K562 (cell line): Measurements from ENCODE around the gene RNASE8. TPM values are rescaled to one million over a fixed set of nuclear protein-coding genes. Genes with fewer than 3 reads are reported as not detected.

Experiments
- ARID3B ChIP-seq: fragments of 250-450 bp; sonication (Bioruptor Pico); IDR thresholded peaks from 2 replicates; pipeline ENCODE4 v1.4.0; 2020; ENCODE audit warnings: borderline replicate concordance
- BCL6 ChIP-seq: fragments of 250-450 bp; sonication (Bioruptor Pico); IDR thresholded peaks from 2 replicates; pipeline ENCODE4 v1.4.0; 2020
- BDP1 ChIP-seq: IDR thresholded peaks from 3 replicates; pipeline ENCODE4 v1.6.1; 2011; ENCODE audit not compliant: insufficient read length, insufficient read depth
- CTCF ChIP-seq, 3 experiments: IDR thresholded peaks in 2 of 3; conservative IDR thresholded peaks in 1 of 3; 2 replicates each; pipeline ENCODE4 v1.5.1; 2011 to 2012; ENCODE audit warnings: low read length in 3 of 3, mild to moderate bottlenecking in 3 of 3, control low read depth in 2 of 3, improper control_type of control experiment in 1 of 3, inconsistent platforms in 1 of 3, low read depth in 1 of 3, mixed read lengths in 1 of 3, moderate library complexity in 1 of 3; ENCODE audit not compliant: insufficient read depth in 2 of 3
- ELK3 ChIP-seq: fragments of 450-650 bp; formaldehyde crosslinking; IDR thresholded peaks from 2 replicates; pipeline ENCODE4 v1.4.0; 2020; ENCODE audit warnings: mild to moderate bottlenecking
- ETV6 ChIP-seq, 3 experiments: fragments of 150-350 bp in 1 of 3; sonication (generic) in 1 of 3; formaldehyde crosslinking in 1 of 3; IDR thresholded peaks; 2 replicates each; pipeline versions ENCODE4 v1.6.1 to v1.8.0; 2014 to 2022; ENCODE audit warnings: borderline replicate concordance in 2 of 3, low read depth in 2 of 3, antibody characterized with exemption in 1 of 3, low read length in 1 of 3, mild to moderate bottlenecking in 1 of 3, missing genetic modification reagents in 1 of 3
- HES1 ChIP-seq: fragments of 450-650 bp; IDR thresholded peaks from 2 replicates; pipeline ENCODE4 v1.6.1; 2016; ENCODE audit warnings: low read depth, mild to moderate bottlenecking, moderate library complexity
- MITF ChIP-seq: IDR thresholded peaks from 2 replicates; pipeline ENCODE4 v1.6.1; 2014; ENCODE audit warnings: antibody characterized with exemption
- MTA1 ChIP-seq: fragments of 450-650 bp; IDR thresholded peaks from 2 replicates; pipeline ENCODE4 v1.6.1; 2017; ENCODE audit warnings: borderline replicate concordance
- MTF1 ChIP-seq: fragments of 250-450 bp; sonication (Bioruptor Pico); IDR thresholded peaks from 2 replicates; pipeline ENCODE4 v1.9.0; 2021; ENCODE audit warnings: moderate library complexity, mild to moderate bottlenecking, inconsistent platforms, borderline replicate concordance
- NR2C1 ChIP-seq, 2 experiments: fragments of 450-650 bp; IDR thresholded peaks; 2 replicates each; pipeline ENCODE4 v1.6.1; 2017; ENCODE audit warnings: mild to moderate bottlenecking in 2 of 2, antibody characterized with exemption in 1 of 2, inconsistent platforms in 1 of 2, missing compliant biosample characterization in 1 of 2, missing genetic modification characterization in 1 of 2
- OTX1 ChIP-seq: fragments of 450-650 bp; formaldehyde crosslinking; IDR thresholded peaks from 2 replicates; pipeline ENCODE4 v1.4.0; 2022; ENCODE audit warnings: mild to moderate bottlenecking
- POLR2H ChIP-seq: IDR thresholded peaks from 2 replicates; pipeline ENCODE4 v1.6.1; 2016; ENCODE audit warnings: missing genetic modification characterization, low read depth, mild to moderate bottlenecking, control low read depth, missing compliant biosample characterization, moderate library complexity
- PYGO2 ChIP-seq: fragments of 450-650 bp; IDR thresholded peaks from 2 replicates; pipeline ENCODE4 v1.6.1; 2016; ENCODE audit warnings: mild to moderate bottlenecking, missing genetic modification characterization, moderate library complexity, missing compliant biosample characterization
- SUPT5H ChIP-seq: fragments of 450-650 bp; IDR thresholded peaks from 2 replicates; pipeline ENCODE4 v1.6.1; 2016
- ZNF134 ChIP-seq: fragments of 250-450 bp; sonication (Bioruptor Pico); conservative IDR thresholded peaks from 2 replicates; pipeline ENCODE4 v1.4.0; 2020
- ZNF740 ChIP-seq, 3 experiments: fragments of 200-800 bp in 1 of 3; sonication (Bioruptor generic) in 1 of 3; sonication (generic) in 1 of 3; formaldehyde crosslinking in 1 of 3; IDR thresholded peaks; 2 replicates each; pipeline versions ENCODE4 v1.6.1 to v1.8.0; 2016 to 2022; ENCODE audit warnings: mild to moderate bottlenecking in 2 of 3, missing compliant biosample characterization in 2 of 3, missing genetic modification characterization in 2 of 3, missing genetic modification reagents in 1 of 3
- ZNF766 ChIP-seq: fragments of 200-800 bp; sonication (Bioruptor generic); conservative IDR thresholded peaks from 2 replicates; pipeline ENCODE4 v1.6.1; 2016; ENCODE audit warnings: missing genetic modification characterization, missing compliant biosample characterization
- polyA plus RNA-seq, 8 experiments: library from polyadenylated mRNA; depleted of rRNA in 4 of 8; stranded (reverse) in 5 of 8; unstranded in 3 of 8; fragments of >200 nt; fragmentation: Nextera tagmentation in 2 of 8; fragmentation: Illumina TruSeq in 1 of 8; extraction: Ambion mirVana in 2 of 8; extraction: Trizol in 1 of 8; gene quantifications; 2 replicates each; pipeline versions ENCODE4 v1.2.1 to v1.2.3, GENCODE V29; 2011 to 2014; ENCODE audit warnings: inconsistent platforms in 1 of 8, missing spikeins in 1 of 8
- total RNA-seq, 7 experiments: library from RNA; depleted of rRNA in 6 of 7; stranded (reverse); fragments of >200 nt in 6 of 7; fragmentation: Illumina TruSeq in 2 of 7; extraction: Trizol in 2 of 7; gene quantifications; 2 replicates each; pipeline versions ENCODE4 v1.2.1 to v1.2.3, GENCODE V29; 2011 to 2021; ENCODE audit warnings: low replicate concordance in 1 of 7

The RNASE8 gene
- total and polyA plus RNA-seq, 9 of the 15 experiments (the other 6 are each of a cell fraction or from before 2014, with no cell fraction given) = not detected

GRCh38 chr14:21103710-21104447 lies 46.3 kb downstream of the RNASE8 start (continued):
- TF ChIP-seq BDP1 (no peak), ZNF134 (no peak), ZNF766 (CRISPR knock-in tag) (no peak), OTX1 (CRISPR knock-in tag) (no peak), POLR2H (tag) (0 out of 2 replicates have a peak, but pooled peaks have one; percentile 31), CTCF (IDR thresholded peaks at IDR 0.05 in 2 of 3, conservative IDR thresholded peaks at IDR 0.05 in 1 of 3; ENCODE audit: insufficient read depth in 2 of 3, low read depth in 1 of 3, low read length in 3 of 3) (peak; percentile 60 to 72 (median 70)), SUPT5H (peak; percentile 73), ZNF740 (CRISPR knock-in tag; IDR thresholded peaks at IDR 0.05) (peak; percentile 70; the same call in 1 of the 2 replicates), ZNF740 (tag; IDR thresholded peaks at IDR 0.05) (no peak), MITF (peak; percentile 70), MTF1 (CRISPR knock-in tag) (no peak), HES1 (0 out of 2 replicates have a peak, but pooled peaks have one; percentile 33), ETV6 (IDR thresholded peaks at IDR 0.05; ENCODE audit: borderline replicate concordance in 1 of 2, low read depth in 2 of 2, low read length in 1 of 2) (no peak), ETV6 (CRISPR knock-in tag; IDR thresholded peaks at IDR 0.05; ENCODE audit: borderline replicate concordance) (no peak; the same call in 1 of the 2 replicates), MTA1 (no peak), ELK3 (CRISPR knock-in tag) (no peak), PYGO2 (tag) (no peak), BCL6 (CRISPR knock-in tag) (no peak), ARID3B (no peak), NR2C1 (IDR thresholded peaks at IDR 0.05) (peak; percentile 95), NR2C1 (tag; IDR thresholded peaks at IDR 0.05) (peak; percentile 97)
